GM10266 (cell line): ENCODE data around the gene RNF13.
"Not testable (repeated sequence)": the region's sequence is repeated elsewhere in the genome, so short reads cannot be mapped to it uniquely, and the experiment has no call there.

Experiments used
- DNase-seq: peaks from one replicate; pipeline ENCODE4 v3.0.0; 2012; ENCODE audit errors: extremely low spot score
- TF ChIP-seq, protein P1 (sequence below): IDR thresholded peaks from 2 replicates; pipeline ENCODE4 v1.5.1; 2012; ENCODE audit warnings: mild to moderate bottlenecking, low read depth; ENCODE audit not compliant: control insufficient read depth, insufficient read depth; ENCODE audit errors: missing control alignments

RNF13 gene

DNA sequence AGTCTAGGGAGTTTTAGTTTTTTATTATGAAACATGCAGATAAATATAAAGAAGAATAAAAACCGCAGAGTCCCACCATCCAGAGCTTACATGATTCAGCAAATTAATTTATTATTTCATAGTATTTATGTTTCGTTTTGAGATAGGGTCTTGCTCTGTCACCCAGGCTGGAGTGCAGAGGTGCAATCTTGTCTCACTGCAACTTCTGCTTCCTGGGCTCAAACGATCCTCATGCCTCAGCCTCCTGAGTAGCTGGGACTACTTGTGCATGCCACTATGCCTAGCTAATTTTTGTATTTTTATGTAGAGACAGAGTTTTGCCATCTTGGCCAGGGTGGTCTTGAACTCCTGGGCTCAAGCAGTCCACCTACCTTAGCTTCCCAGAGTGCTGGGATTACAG is 13.6 kb downstream of the RNF13 start:
- no peak for DNase-seq
- TF ChIP-seq, protein P1, sequence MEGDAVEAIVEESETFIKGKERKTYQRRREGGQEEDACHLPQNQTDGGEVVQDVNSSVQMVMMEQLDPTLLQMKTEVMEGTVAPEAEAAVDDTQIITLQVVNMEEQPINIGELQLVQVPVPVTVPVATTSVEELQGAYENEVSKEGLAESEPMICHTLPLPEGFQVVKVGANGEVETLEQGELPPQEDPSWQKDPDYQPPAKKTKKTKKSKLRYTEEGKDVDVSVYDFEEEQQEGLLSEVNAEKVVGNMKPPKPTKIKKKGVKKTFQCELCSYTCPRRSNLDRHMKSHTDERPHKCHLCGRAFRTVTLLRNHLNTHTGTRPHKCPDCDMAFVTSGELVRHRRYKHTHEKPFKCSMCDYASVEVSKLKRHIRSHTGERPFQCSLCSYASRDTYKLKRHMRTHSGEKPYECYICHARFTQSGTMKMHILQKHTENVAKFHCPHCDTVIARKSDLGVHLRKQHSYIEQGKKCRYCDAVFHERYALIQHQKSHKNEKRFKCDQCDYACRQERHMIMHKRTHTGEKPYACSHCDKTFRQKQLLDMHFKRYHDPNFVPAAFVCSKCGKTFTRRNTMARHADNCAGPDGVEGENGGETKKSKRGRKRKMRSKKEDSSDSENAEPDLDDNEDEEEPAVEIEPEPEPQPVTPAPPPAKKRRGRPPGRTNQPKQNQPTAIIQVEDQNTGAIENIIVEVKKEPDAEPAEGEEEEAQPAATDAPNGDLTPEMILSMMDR, result no peak

DNA sequence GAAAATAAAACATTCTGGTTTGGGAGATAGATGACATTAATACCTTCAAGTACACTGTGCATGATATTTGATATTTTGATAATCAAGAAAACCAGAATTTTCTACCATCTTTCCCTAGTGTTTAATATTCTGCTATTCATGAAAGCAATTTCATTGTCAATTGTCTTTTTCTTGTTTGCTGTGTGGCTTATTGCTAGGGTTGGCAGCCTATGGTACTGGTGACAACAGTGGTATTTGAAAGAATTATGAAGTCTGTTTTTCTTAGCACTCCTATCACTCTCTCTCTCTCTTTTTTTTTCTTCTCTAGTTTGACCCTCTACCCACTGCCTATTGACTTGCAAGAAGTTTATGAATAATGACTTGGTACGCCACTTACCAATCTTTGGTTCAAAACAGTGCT is 15.4 kb downstream of the RNF13 start:
- no peak for DNase-seq
- TF ChIP-seq, protein P1, result no peak

DNA sequence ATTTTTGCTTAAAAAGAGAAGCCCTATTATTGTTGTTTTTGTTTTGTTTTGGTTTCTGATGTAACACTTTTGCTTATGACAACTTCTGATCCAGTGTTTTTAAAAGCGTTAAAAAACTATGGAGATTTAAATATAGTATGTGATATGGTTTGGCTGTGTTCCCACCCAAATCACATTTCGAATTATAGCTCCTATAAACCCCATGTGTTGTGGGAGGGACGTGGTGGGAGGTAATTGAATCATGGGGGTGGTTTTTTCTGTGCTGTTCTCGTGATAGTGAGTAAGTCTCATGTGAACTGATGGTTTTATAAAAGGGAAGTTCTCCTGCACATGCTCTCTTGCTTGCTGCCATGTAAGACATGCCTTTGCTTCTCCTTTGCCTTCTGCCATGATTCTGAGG is 16.6 kb downstream of the RNF13 start:
- not testable (repeated sequence) for DNase-seq

DNA sequence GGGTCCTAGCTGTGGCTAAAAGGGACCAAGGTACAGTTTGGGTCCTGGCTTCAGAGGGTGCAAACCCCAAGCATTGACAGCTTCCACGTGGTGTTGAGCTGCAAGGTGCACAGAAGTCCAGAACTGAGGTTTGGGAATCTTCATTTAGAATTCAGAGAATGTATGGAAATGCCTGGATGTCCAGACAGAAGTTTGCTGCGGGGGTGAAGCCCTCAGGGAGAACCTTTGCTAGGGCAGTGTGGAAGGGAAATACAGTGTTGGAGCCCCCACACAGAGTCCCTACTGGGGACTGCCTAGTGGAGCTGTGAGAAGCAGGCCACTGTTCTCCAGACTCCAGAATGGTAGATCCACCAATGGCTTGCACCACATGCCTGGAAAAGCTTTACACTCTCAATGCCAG is 17.9 kb downstream of the RNF13 start:
- DNase-seq, result no peak
- TF ChIP-seq, protein P1, result no peak

DNA sequence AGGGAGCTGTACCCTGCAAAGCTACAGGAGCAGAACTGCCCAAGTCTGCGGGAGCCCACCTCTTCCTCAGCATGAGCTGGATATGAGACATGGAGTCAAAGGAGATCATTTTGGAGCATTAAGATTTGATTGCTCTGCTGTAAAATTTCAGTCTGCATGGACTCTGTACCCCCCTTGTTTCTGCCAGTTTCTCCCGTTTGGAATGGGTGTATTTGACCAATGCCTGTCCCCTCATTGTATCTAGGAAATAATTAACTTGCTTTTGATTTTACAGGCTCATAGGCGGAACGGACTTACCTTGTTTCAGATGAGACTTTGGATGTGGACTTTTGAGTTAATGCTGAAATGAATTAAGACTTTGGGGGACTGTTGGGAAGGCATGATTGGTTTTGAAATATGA is 18.3 kb downstream of the RNF13 start:
- TF ChIP-seq, protein P1, result no peak
- no peak for DNase-seq

DNA sequence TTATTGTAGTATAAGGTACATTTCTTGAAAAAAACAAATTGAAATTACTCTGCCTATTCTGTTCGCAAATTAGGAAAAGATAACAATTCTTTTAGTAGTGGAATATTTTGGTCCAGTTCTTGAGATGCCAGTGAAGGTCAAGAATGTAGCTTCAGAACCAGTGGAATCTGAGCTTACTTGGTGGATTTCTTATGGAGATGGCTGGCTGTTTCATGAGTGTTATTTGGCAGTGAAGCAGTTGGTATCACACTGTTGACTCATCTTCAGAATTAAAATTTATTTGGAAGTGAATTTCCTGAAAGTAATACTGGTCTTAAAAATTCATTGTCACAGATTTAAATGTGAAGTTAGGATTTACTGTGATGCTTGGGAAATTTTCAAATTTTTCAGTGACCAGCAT is 19.1 kb downstream of the RNF13 start:
- DNase-seq, result no peak
- TF ChIP-seq, protein P1, result no peak

DNA sequence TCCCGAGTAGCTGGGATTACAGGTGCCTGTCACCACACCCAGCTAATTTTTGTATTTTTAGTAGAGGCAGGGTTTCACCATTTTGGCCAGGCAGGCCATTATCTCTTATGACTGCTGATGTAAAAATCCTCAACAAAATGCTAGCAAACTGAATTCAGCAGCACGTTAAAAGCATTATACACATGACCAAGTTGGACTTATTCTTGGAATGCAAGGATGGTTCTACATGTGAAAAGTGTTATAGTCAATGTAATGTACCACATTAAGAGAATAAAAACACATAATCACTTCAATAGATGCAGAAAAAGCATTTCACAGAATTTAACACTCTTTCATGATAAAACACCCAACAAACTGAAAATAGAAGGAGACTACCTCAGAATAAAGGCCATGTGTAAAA is 20.2 kb downstream of the RNF13 start:
- DNase-seq, result no peak
- TF ChIP-seq, protein P1, result no peak

DNA sequence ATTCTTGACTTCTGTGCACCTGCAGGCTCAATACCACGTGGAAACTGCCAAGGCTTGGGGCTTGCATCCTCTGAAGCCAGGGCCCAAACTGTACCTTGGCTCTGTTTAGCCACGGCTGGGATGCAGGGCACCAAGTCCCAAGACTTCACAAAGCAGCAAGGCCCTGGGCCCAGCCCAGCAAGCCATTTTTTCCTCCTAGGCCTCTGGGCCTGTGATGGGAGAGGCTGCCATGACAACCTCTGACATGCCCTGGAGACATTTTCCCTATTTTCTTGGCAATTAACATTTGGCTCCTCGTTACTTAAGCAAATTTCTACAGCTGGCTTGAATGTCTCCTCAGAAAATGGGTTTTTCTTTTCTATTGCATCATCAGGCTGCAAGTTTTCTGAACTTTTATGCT is 25.5 kb downstream of the RNF13 start:
- not testable (repeated sequence) for DNase-seq

DNA sequence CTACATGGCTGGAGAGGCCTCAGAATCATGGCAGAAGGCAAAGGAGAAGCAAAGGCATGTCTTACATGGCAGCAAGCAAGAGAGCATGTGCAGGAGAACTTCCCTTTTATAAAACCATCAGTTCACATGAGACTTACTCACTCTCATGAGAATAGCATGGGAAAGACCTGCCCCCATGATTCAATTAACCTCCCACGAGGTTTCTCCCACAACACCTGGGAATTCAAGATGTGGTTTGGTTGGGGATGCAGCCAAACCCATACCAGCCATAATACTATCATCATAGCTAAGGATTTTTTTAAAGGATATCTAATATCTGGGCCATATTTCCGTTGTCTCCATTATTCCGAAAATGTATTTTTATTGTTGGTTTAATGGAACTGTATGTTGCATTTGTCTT is 26.5 kb downstream of the RNF13 start:
- not testable (repeated sequence) for DNase-seq
